HEK293T (cell line): Measurements from ENCODE around the gene TRIM2.

Source experiments
- CTCF ChIA-PET: fragments of 350-600 bp; formaldehyde crosslinking; extraction: SDS; loops from one replicate; lab custom pipeline; 2021; ENCODE audit warnings: antibody characterized with exemption, inconsistent platforms; lab: Yijun Ruan, JAX
- POLR2A ChIA-PET: fragments of 350-600 bp; formaldehyde crosslinking; extraction: SDS; loops from one replicate; lab custom pipeline; 2020; ENCODE audit warnings: antibody characterized with exemption, inconsistent platforms; lab: Yijun Ruan, JAX
- DNase-seq: peaks from one replicate; pipeline ENCODE4 v3.0.0; 2012; ENCODE audit warnings: mixed read lengths; ENCODE audit errors: extremely low spot score
- ARNT ChIP-seq: fragments of 450-650 bp; IDR thresholded peaks from 2 replicates; pipeline ENCODE4 v1.6.1; 2017; ENCODE audit warnings: mild to moderate bottlenecking
- BHLHE40 ChIP-seq: fragments of 450-650 bp; IDR thresholded peaks from 2 replicates; pipeline ENCODE4 v1.6.1; 2016; ENCODE audit warnings: mild to moderate bottlenecking, moderate library complexity, borderline replicate concordance
- CTBP1 ChIP-seq: fragments of 450-650 bp; IDR thresholded peaks from 2 replicates; pipeline ENCODE4 v1.6.1; 2016; ENCODE audit warnings: borderline replicate concordance
- ELF4 ChIP-seq: fragments of 450-650 bp; IDR thresholded peaks from 2 replicates; pipeline ENCODE4 v1.6.1; 2017; ENCODE audit warnings: antibody characterized with exemption
- FOXA1 ChIP-seq: fragments of 450-650 bp; IDR thresholded peaks from 2 replicates; pipeline ENCODE4 v1.6.1; 2016; ENCODE audit warnings: mild to moderate bottlenecking
- FOXK2 ChIP-seq: fragments of 450-650 bp; IDR thresholded peaks from 2 replicates; pipeline ENCODE4 v1.6.1; 2016; ENCODE audit warnings: mild to moderate bottlenecking
- FOXM1 ChIP-seq: fragments of 450-650 bp; IDR thresholded peaks from 2 replicates; pipeline ENCODE4 v1.6.1; 2017; ENCODE audit warnings: mild to moderate bottlenecking, borderline replicate concordance
- HDGF ChIP-seq: fragments of 450-650 bp; IDR thresholded peaks from 2 replicates; pipeline ENCODE4 v1.6.1; 2017; ENCODE audit warnings: antibody characterized with exemption, borderline replicate concordance
- L3MBTL2 ChIP-seq: fragments of 450-650 bp; conservative IDR thresholded peaks from 2 replicates; pipeline ENCODE4 v1.6.1; 2016; ENCODE audit warnings: mild to moderate bottlenecking
- LEF1 ChIP-seq: fragments of 450-650 bp; IDR thresholded peaks from 2 replicates; pipeline ENCODE4 v1.6.1; 2017; ENCODE audit warnings: mild to moderate bottlenecking, borderline replicate concordance
- NFRKB ChIP-seq: fragments of 450-650 bp; IDR thresholded peaks from 2 replicates; pipeline ENCODE4 v1.6.1; 2016; ENCODE audit warnings: mild to moderate bottlenecking, moderate library complexity
- SP1 ChIP-seq: fragments of 450-650 bp; IDR thresholded peaks from 2 replicates; pipeline ENCODE4 v1.6.1; 2017
- SUZ12 ChIP-seq: fragments of 450-650 bp; IDR thresholded peaks from 2 replicates; pipeline ENCODE4 v1.6.1; 2016; ENCODE audit warnings: mild to moderate bottlenecking
- TARDBP ChIP-seq: fragments of 450-650 bp; IDR thresholded peaks from 2 replicates; pipeline ENCODE4 v1.6.1; 2016
- ZNF384 ChIP-seq: fragments of 450-650 bp; IDR thresholded peaks from 2 replicates; pipeline ENCODE4 v1.6.1; 2016
- TF ChIP-seq, protein P1 (sequence below): fragments of 450-650 bp; IDR thresholded peaks from 2 replicates; pipeline ENCODE4 v1.6.1; 2016

Gene TRIM2

DNA sequence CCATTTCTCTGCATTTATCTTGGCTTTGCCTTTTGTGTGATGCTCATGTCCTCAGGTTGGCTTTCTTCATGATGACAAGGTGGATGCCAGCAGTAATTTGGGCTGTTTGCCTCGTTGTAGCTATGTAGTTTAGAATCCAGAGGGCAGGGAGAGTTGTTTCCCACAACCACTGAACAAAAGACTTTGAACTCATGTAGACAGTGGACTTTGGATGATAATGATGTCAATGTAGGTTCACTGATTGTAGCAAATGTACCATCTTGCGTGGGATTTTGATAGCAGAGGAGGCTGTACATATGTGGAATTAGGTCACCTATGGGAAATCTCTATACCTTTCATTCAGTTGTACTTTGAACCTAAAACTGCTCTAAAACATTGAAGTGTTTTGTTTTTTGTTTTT is 181.5 kb downstream of the TRIM2 start:
- CTCF ChIA-PET, result interaction anchor here (0.7 kb wide), 1 partner anchor 137 kb away, joined by 4 read pairs; no protein-coding TSS in a partner anchor
- TF ChIP-seq BHLHE40 (no peak), SUZ12 (no peak), FOXK2 (no peak), NFRKB (no peak), FOXA1 (no peak)
- POLR2A ChIA-PET, result no interaction called here
- DNase-seq, result no peak

DNA sequence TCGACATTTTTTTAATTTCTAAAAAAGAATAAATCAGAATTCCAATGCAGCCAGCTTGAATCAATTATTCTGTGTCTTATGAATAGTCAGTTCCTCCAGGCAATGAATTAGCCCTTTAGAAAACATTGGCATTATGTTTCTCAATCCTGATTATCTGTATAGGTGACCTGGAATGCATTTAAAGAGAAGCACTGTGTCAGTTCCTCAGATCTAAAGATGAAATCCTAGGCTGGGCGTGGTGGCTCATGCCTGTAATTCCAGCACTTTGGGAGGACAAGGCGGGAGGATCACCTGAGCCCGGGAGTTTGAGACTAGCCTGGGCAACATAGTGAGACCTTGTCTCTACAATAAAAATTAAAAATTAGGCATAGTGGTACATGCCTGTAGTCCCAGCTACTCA is 183.7 kb downstream of the TRIM2 start:
- ChIA-PET POLR2A (no interaction called here), CTCF (no interaction called here)
- no peak for DNase-seq
- TF ChIP-seq SP1 (no peak), ZNF384 (no peak), CTBP1 (no peak), NFRKB (no peak), TARDBP (no peak), FOXA1 (no peak), L3MBTL2 (no peak), FOXM1 (no peak), LEF1 (no peak), HDGF (no peak), ARNT (no peak), FOXK2 (no peak), SUZ12 (no peak), BHLHE40 (no peak), ELF4 (no peak)
- TF ChIP-seq, protein P1, sequence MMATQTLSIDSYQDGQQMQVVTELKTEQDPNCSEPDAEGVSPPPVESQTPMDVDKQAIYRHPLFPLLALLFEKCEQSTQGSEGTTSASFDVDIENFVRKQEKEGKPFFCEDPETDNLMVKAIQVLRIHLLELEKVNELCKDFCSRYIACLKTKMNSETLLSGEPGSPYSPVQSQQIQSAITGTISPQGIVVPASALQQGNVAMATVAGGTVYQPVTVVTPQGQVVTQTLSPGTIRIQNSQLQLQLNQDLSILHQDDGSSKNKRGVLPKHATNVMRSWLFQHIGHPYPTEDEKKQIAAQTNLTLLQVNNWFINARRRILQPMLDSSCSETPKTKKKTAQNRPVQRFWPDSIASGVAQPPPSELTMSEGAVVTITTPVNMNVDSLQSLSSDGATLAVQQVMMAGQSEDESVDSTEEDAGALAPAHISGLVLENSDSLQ, result no peak
